SK-N-SH (cell line): ENCODE results near the gene ZNF746.
"Not testable (repeated sequence)": the region's sequence is repeated elsewhere in the genome, so short reads cannot be mapped to it uniquely, and the experiment has no call there.

Experiments
- FOXM1 ChIP-seq: IDR thresholded peaks from 2 replicates; pipeline ENCODE4 v1.4.0; 2012; ENCODE audit warnings: low read depth, mild to moderate bottlenecking
- MXI1 ChIP-seq: IDR thresholded peaks from 2 replicates; pipeline ENCODE4 v1.6.1; 2012; ENCODE audit warnings: mild to moderate bottlenecking, low read depth, low read length, improper control_type of control experiment
- SIN3A ChIP-seq: IDR thresholded peaks from 2 replicates; pipeline ENCODE4 v1.6.1; 2012; ENCODE audit warnings: low read depth, mild to moderate bottlenecking, low read length, moderate library complexity, borderline replicate concordance
- TF ChIP-seq, protein P1 (sequence below): IDR thresholded peaks from 2 replicates; pipeline ENCODE4 v1.6.1; 2012; ENCODE audit warnings: mild to moderate bottlenecking, low read depth, low read length, moderate library complexity

DNA sequence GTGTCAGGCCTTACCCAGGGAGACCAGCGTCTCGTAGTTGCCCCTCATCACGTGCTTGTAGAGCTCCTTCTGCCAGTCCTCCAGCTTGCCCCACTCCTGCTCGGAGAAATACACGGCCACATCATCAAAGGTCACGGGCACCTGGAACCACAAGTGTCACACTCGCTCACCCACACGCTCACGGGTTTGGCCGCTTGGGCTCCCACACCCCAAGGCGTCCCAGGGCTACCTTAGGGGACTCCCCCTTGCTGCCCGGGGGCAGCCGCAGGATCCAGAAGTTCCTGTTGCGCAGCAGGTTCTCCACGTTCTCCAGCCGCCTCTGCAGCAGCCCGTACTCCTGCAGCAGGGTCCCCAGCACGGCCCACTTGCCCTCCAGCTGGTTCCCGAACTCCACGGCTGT lies 3.6 kb downstream of the ZNF746 start:
- TF ChIP-seq, protein P1, sequence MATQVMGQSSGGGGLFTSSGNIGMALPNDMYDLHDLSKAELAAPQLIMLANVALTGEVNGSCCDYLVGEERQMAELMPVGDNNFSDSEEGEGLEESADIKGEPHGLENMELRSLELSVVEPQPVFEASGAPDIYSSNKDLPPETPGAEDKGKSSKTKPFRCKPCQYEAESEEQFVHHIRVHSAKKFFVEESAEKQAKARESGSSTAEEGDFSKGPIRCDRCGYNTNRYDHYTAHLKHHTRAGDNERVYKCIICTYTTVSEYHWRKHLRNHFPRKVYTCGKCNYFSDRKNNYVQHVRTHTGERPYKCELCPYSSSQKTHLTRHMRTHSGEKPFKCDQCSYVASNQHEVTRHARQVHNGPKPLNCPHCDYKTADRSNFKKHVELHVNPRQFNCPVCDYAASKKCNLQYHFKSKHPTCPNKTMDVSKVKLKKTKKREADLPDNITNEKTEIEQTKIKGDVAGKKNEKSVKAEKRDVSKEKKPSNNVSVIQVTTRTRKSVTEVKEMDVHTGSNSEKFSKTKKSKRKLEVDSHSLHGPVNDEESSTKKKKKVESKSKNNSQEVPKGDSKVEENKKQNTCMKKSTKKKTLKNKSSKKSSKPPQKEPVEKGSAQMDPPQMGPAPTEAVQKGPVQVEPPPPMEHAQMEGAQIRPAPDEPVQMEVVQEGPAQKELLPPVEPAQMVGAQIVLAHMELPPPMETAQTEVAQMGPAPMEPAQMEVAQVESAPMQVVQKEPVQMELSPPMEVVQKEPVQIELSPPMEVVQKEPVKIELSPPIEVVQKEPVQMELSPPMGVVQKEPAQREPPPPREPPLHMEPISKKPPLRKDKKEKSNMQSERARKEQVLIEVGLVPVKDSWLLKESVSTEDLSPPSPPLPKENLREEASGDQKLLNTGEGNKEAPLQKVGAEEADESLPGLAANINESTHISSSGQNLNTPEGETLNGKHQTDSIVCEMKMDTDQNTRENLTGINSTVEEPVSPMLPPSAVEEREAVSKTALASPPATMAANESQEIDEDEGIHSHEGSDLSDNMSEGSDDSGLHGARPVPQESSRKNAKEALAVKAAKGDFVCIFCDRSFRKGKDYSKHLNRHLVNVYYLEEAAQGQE, result not testable (repeated sequence)
- TF ChIP-seq SIN3A, MXI1, FOXM1: not testable (repeated sequence)
